Measurements from ENCODE around the gene SCAND1. TPM values are rescaled to one million over a fixed set of nuclear protein-coding genes. Genes with fewer than 3 reads are reported as not detected.
A peak's percentile ranks its signal among the peaks of the same experiment; 100 is the strongest.
"Not testable (repeated sequence)": the region's sequence is repeated elsewhere in the genome, so short reads cannot be mapped to it uniquely, and the experiment has no call there.

The SCAND1 gene
- total RNA-seq, 4 donors from 2014 or later, result 88.3 to 138 (median 118) TPM

DNA sequence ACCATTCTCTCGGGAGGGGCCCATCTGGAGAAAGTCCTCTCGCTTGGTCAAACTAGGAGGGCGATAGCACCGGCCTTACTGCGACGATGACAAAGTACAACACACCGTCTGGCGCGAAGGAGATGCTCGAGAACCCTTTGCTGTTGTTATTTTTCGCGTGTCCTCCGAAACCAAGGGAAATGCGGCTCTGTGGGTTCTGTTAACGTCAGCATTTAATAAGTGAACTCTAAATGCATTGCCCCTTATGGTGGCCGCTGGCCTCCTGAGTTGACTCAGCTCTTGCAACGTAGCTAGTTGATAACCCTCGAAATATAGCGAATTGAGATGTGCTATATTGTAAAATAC is 577 bp upstream of the SCAND1 start:
- no peaks in the 10 kb centered on the region for H3K9me3 ChIP-seq
- H3K4me1 ChIP-seq, result peaks cover 22 to 27% of the 10 kb centered on the region in 2 donors
- DNase-seq (no peak), ATAC-seq (peak; percentile 7 to 8)
- peak overlapping the region; percentile 92 to 99 (median 96) for H3K27ac ChIP-seq
- peak overlapping the region; percentile 91 to 98 (median 96) for H3K4me3 ChIP-seq
- intact Hi-C loops (cut with DNase I; ENCODE audit: low total_unique reads) (loop anchor here (1.0 to 5.0 kb wide), 4 partner anchors 109 to 353 kb away; partner anchors contain the start of gene RBM39), in situ Hi-C loops (cut with MboI; ENCODE audit: low sequenced_read_pairs in 4 of 4) (no loop called here)
- H3K36me3 ChIP-seq, result no peaks in the 10 kb centered on the region
- TF ChIP-seq, protein P1, sequence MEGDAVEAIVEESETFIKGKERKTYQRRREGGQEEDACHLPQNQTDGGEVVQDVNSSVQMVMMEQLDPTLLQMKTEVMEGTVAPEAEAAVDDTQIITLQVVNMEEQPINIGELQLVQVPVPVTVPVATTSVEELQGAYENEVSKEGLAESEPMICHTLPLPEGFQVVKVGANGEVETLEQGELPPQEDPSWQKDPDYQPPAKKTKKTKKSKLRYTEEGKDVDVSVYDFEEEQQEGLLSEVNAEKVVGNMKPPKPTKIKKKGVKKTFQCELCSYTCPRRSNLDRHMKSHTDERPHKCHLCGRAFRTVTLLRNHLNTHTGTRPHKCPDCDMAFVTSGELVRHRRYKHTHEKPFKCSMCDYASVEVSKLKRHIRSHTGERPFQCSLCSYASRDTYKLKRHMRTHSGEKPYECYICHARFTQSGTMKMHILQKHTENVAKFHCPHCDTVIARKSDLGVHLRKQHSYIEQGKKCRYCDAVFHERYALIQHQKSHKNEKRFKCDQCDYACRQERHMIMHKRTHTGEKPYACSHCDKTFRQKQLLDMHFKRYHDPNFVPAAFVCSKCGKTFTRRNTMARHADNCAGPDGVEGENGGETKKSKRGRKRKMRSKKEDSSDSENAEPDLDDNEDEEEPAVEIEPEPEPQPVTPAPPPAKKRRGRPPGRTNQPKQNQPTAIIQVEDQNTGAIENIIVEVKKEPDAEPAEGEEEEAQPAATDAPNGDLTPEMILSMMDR (IDR thresholded peaks at IDR 0.05 in 4 of 5, conservative IDR thresholded peaks at IDR 0.05 in 1 of 5), result no peak
- TF ChIP-seq POLR2A (IDR thresholded peaks at IDR 0.05), result no peak
- H3K27me3 ChIP-seq, result no peaks in the 10 kb centered on the region

DNA sequence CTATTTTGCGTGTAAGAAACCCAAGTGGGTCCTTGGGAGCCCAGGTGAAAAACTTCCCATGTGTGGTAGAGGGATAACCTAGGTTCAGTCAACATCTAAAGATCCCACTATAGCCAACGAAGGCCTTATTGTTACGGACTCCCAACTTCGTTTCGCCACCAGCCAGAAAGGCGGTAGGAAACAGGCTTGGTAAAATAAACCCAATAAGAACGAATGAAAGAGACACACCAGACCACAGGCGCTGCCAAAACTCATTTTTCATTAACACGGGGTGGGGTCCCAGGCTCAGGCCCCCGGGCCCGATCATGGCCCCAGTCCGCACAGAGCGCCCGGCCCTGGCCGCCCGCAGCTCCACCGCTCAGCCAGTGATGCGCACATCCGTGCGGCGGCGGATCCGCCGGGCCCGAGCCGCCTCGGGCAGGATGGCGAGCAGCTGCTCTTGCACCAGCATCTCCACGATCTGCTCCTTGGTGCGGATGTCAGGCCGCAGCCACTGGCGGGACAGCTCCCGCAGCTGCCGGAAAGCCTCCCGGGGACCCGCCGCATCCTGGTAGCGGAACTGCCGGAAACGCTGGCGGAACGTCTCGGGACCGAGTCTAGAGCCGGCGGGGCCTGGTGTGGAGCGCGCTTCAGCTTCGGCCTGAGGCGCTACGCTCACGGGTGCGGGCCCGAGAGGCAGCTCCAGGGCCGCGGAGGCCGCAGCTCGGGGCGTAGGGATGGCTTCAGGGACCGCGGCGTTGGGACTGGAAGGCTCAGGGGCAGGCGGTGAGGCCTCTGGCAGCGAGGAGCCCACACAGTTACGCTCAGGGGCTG is 709 bp downstream of the SCAND1 start:
- in situ Hi-C loops (cut with MboI; ENCODE audit: low sequenced_read_pairs in 4 of 4) (no loop called here), intact Hi-C loops (cut with DNase I; ENCODE audit: low total_unique reads) (loop anchor here (1.0 to 5.0 kb wide), 4 partner anchors 111 to 351 kb away; partner anchors contain the start of gene RBM39)
- DNase-seq (peak; percentile 4 to 27), ATAC-seq (peak; percentile 29 to 34)
- peak overlapping the region; percentile 92 to 99 (median 96) for H3K27ac ChIP-seq
- H3K27me3 ChIP-seq, result no peaks in the 10 kb centered on the region
- H3K9me3 ChIP-seq, result no peaks in the 10 kb centered on the region
- TF ChIP-seq, protein P1 (IDR thresholded peaks at IDR 0.05 in 4 of 5, conservative IDR thresholded peaks at IDR 0.05 in 1 of 5), result no peak
- TF ChIP-seq POLR2A (IDR thresholded peaks at IDR 0.05), result no peak
- H3K4me1 ChIP-seq, result peaks cover 23 to 27% of the 10 kb centered on the region in 2 donors
- peak overlapping the region; percentile 91 to 98 (median 96) for H3K4me3 ChIP-seq
- no peaks in the 10 kb centered on the region for H3K36me3 ChIP-seq

DNA sequence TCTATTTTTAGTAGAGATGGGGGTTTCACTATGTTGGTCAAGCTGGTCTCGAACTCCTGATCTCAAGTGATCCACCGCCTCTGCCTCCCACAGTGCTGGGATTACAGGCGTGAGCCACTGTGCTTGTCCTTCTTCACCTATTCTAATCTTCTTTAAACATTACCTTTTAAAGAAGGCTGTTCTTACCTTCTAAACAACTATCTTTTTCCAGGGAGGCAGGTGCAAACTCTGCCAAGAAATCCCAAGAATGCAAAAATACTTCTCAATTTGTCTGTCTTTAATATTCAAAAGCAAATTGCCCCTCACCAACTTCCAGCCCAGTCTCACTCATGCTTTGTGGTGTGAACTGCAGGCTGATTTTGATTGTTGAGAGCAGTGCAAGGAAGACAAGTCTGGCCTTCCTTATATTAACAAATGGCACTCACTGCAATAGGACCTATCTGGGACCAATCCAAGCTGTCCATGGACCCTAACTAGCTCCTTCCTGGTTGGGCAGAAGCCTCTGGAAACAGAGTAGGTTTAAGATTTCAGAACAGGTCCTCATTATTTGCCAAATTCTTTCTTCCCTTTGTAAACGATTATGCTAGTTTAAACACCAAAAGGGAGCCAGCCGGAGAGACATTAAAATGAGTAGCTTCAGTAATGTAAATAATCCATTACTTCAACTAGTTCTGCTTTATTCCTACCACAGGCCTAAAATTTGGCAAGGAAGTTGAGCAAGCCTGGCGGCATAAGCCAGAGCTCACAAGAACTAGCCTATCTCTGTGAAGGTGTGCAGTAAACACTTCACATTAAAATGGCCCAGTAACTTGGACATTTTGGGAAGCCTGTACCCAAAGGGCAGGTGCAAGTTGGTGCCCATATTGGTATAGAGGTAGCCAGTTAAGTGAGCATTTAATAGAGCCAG is 1.6 kb downstream of the SCAND1 start:
- peak overlapping the region; percentile 91 to 98 (median 96) for H3K4me3 ChIP-seq
- H3K36me3 ChIP-seq, result peaks cover 0 to 9% of the 10 kb centered on the region in 2 donors
- intact Hi-C loops (cut with DNase I; ENCODE audit: low total_unique reads) (loop anchor here (5.0 kb wide), 1 partner anchor 350 kb away; no protein-coding TSS in a partner anchor), in situ Hi-C loops (cut with MboI; ENCODE audit: low sequenced_read_pairs in 4 of 4) (no loop called here)
- DNase-seq (no peak), ATAC-seq (no peak)
- H3K27ac ChIP-seq, result peak overlapping the region; percentile 92 to 99 (median 96)
- no peaks in the 10 kb centered on the region for H3K9me3 ChIP-seq
- peaks cover 27 to 31% of the 10 kb centered on the region in 2 donors for H3K4me1 ChIP-seq
- no peaks in the 10 kb centered on the region for H3K27me3 ChIP-seq
- TF ChIP-seq, protein P1 (IDR thresholded peaks at IDR 0.05 in 4 of 5, conservative IDR thresholded peaks at IDR 0.05 in 1 of 5), result no peak
- TF ChIP-seq POLR2A (IDR thresholded peaks at IDR 0.05), result no peak

DNA sequence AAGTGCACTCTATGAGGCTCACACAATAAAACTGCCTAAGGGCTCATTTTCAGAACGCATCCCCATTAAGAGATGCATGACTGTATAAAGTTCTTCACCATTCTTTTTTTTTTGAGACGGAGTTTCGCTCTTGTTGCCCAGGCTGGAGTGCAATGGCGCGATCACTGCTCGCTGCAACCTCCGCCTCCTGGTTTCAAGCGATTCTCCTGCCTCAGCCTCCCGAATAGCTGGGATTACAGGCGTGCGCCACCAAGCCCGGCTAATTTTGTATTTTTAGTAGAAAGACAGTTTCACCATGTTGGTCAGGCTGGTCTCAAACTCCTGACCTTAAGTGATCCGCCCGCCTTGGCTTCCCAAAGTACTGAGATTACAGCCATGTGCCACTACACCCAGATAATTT is 2.2 kb downstream of the SCAND1 start:
- H3K9me3 ChIP-seq; H3K4me3 ChIP-seq; H3K27me3 ChIP-seq; in situ Hi-C loops (cut with MboI; ENCODE audit: low sequenced_read_pairs in 4 of 4); ATAC-seq; DNase-seq: not testable (repeated sequence)
- intact Hi-C loops (cut with DNase I; ENCODE audit: low total_unique reads), result loop anchor here (5.0 kb wide), 1 partner anchor 350 kb away; no protein-coding TSS in a partner anchor
- Histone ChIP-seq H3K36me3 (peaks cover 0 to 15% of the 10 kb centered on the region in 2 donors), H3K4me1 (peaks cover 27 to 33% of the 10 kb centered on the region in 2 donors), H3K27ac (peak overlapping the region; percentile 92 to 99 (median 96))
